Body of pancreas (tissue), 4 donors: ENCODE measurements around the gene ENOPH1.

Source experiments
- CTCF ChIP-seq, 7 experiments: fragments of 450-650 bp in 4 of 7; fragments of 200-600 bp in 3 of 7; sonication (generic) in 3 of 7; IDR thresholded peaks; one replicate each; pipeline ENCODE4 v1.5.1; 2016 to 2019; ENCODE audit warnings: antibody characterized with exemption in 7 of 7
- POLR2A ChIP-seq, 3 donors: fragments of 450-650 bp; IDR thresholded peaks; one replicate each; pipeline ENCODE4 v1.6.1; 2016; ENCODE audit warnings: antibody characterized with exemption in 3 of 3, mild to moderate bottlenecking in 2 of 3

- TF ChIP-seq CTCF (IDR thresholded peaks at IDR 0.05) (no peak), POLR2A (IDR thresholded peaks at IDR 0.05) (no peak)
These were observed 47.6 kb upstream of the ENOPH1 start for GRCh38 chr4:82382751-82383150.
